GM18868 (cell line): ENCODE data around the gene NSD1.

Source experiments
- ATAC-seq: cut with Tn5 transposase; IDR thresholded peaks from one replicate; pipeline ENCODE4 v1.9.1; 2021; ENCODE audit warnings: mild to moderate bottlenecking, moderate library complexity; ENCODE audit not compliant: unreplicated experiment

NSD1 gene

GRCh38 chr5:177319913-177320588, 186.5 kb downstream of the NSD1 start:
- ATAC-seq = no peak

- no peak for ATAC-seq
Measured at GRCh38 chr5:177320879-177321278, 187.3 kb downstream of the NSD1 start.

- ATAC-seq = no peak
Measured at GRCh38 chr5:177325868-177326381, 192.4 kb downstream of the NSD1 start.

GRCh38 chr5:177327539-177328522, 194.3 kb downstream of the NSD1 start:
- ATAC-seq = no peak

- no peak for ATAC-seq
Measured at GRCh38 chr5:177328545-177329231, 195.1 kb downstream of the NSD1 start.

GRCh38 chr5:177329883-177330282, 196.3 kb downstream of the NSD1 start:
- ATAC-seq = no peak

GRCh38 chr5:177330991-177331842, 197.6 kb downstream of the NSD1 start:
- no peak for ATAC-seq

- no peak for ATAC-seq
Measured at GRCh38 chr5:177332031-177332895, 198.7 kb downstream of the NSD1 start.

GRCh38 chr5:177332896-177333260, 199.3 kb downstream of the NSD1 start:
- no peak for ATAC-seq

- no peak for ATAC-seq
Measured at GRCh38 chr5:177333420-177334154, 200.0 kb downstream of the NSD1 start.

GRCh38 chr5:177334155-177334551, 200.6 kb downstream of the NSD1 start:
- ATAC-seq = no peak

- ATAC-seq = no peak
Measured at GRCh38 chr5:177334781-177335700, 201.5 kb downstream of the NSD1 start.

- ATAC-seq = no peak
Measured at GRCh38 chr5:177335701-177336065, 202.1 kb downstream of the NSD1 start.

- no peak for ATAC-seq
Measured at GRCh38 chr5:177336112-177336511, 202.5 kb downstream of the NSD1 start.

- no peak for ATAC-seq
Measured at GRCh38 chr5:177336603-177337494, 203.3 kb downstream of the NSD1 start.

- no peak for ATAC-seq
Measured at GRCh38 chr5:177338251-177339106, 204.9 kb downstream of the NSD1 start.
